Endothelial cell of umbilical vein (primary cell): ENCODE data around the gene XRCC1. TPM values are rescaled to one million over a fixed set of nuclear protein-coding genes. Genes with fewer than 3 reads are reported as not detected.

Source experiments
- BruUV-seq: library from RNA; stranded (reverse); fragments of 400-500 nt; replicated peaks from 2 replicates; lab custom pipeline; 2021; lab: Mats Ljungman, UMichigan
- CTCF ChIA-PET: fragments of 300-600, 350-600 bp; sonication (Branson Sonifier 250); formaldehyde crosslinking; loops from one replicate; lab custom pipeline; 2021; ENCODE audit warnings: antibody characterized with exemption, inconsistent platforms; lab: Charles Lee
- POLR2A ChIA-PET: fragments of 300-600, 350-600 bp; sonication (Branson Sonifier 250); formaldehyde crosslinking; loops from one replicate; lab custom pipeline; 2021; ENCODE audit warnings: antibody characterized with exemption, inconsistent platforms; lab: Charles Lee
- DNase-seq: peaks from one replicate; pipeline ENCODE4 v3.0.0-alpha.2; 2011; ENCODE audit warnings: low read depth, low spot score
- FAIRE-seq: peaks from 2 replicates; lab custom pipeline; 2011; peaks lifted over from hg19 to GRCh38; lab: Jason Lieb, UNC
- H2AFZ ChIP-seq: 2 replicates; pipeline ENCODE4 v1.6.0; 2012; ENCODE audit warnings: low read depth, low read length, control low read depth, inconsistent platforms
- H3K27ac ChIP-seq: 2 replicates; pipeline ENCODE4 v1.5.1; 2011; ENCODE audit warnings: low read depth, mild to moderate bottlenecking, control low read depth, low read length, moderate library complexity; ENCODE audit not compliant: insufficient read depth
- H3K27me3 ChIP-seq, 2 experiments: 2 replicates each; pipeline versions ENCODE4 v1.6.0 to v1.6.1; 2011; ENCODE audit warnings: low read length in 2 of 2, mixed read lengths in 1 of 2; ENCODE audit not compliant: control insufficient read depth in 2 of 2, insufficient read depth in 2 of 2
- H3K36me3 ChIP-seq, 2 experiments: 2 replicates in 1 of 2; 3 replicates in 1 of 2; pipeline ENCODE4 v1.5.1; 2011; ENCODE audit warnings: low read length in 2 of 2, mild to moderate bottlenecking in 1 of 2, moderate library complexity in 1 of 2; ENCODE audit not compliant: control insufficient read depth in 2 of 2, insufficient read depth in 2 of 2; ENCODE audit errors: extremely low read depth in 1 of 2
- H3K4me1 ChIP-seq: 3 replicates; pipeline ENCODE4 v1.5.1; 2011; ENCODE audit warnings: mild to moderate bottlenecking, low read length; ENCODE audit not compliant: control insufficient read depth, insufficient read depth; ENCODE audit errors: extremely low read depth
- H3K4me2 ChIP-seq: 2 replicates; pipeline ENCODE4 v1.6.1; 2011; ENCODE audit warnings: low read length, control low read depth, mixed read lengths; ENCODE audit not compliant: insufficient read depth
- H3K4me3 ChIP-seq, 3 experiments: fragments of 200-600 bp in 1 of 3; sonication (generic), shearing (Covaris generic) in 1 of 3; replicated peaks in 1 of 3; 2 replicates each; pipeline ENCODE4 v1.5.1; 2011 to 2016; ENCODE audit warnings: control low read depth in 3 of 3, low read length in 3 of 3, mild to moderate bottlenecking in 2 of 3, inconsistent platforms in 1 of 3, low read depth in 1 of 3, moderate library complexity in 1 of 3; ENCODE audit not compliant: insufficient read depth in 1 of 3
- H3K79me2 ChIP-seq: 2 replicates; pipeline ENCODE4 v1.6.0; 2012; ENCODE audit warnings: low read length, inconsistent platforms; ENCODE audit not compliant: control insufficient read depth, insufficient read depth
- H3K9ac ChIP-seq: replicated peaks from 2 replicates; pipeline ENCODE3; 2011; ENCODE audit warnings: low read length, control low read depth; ENCODE audit not compliant: insufficient read depth; ENCODE audit errors: extremely low read depth
- H3K9me1 ChIP-seq: replicated peaks from 3 replicates; pipeline ENCODE4 v1.6.0; 2011; ENCODE audit warnings: mild to moderate bottlenecking, low read length; ENCODE audit not compliant: control insufficient read depth, insufficient read depth; ENCODE audit errors: extremely low read depth
- H3K9me3 ChIP-seq: replicated peaks from 2 replicates; pipeline ENCODE4 v1.5.1; 2012; ENCODE audit warnings: low read length, inconsistent platforms; ENCODE audit not compliant: control insufficient read depth, insufficient read depth
- H4K20me1 ChIP-seq: replicated peaks from 2 replicates; pipeline ENCODE3; 2011; ENCODE audit warnings: mild to moderate bottlenecking, low read length; ENCODE audit not compliant: control insufficient read depth, insufficient read depth; ENCODE audit errors: extremely low read depth
- CTCF ChIP-seq, 2 donors: IDR thresholded peaks; 1 replicate in 1 of 2; 2 replicates in 1 of 2; pipeline ENCODE4 v1.5.1; 2011; ENCODE audit warnings: low read length in 2 of 2, mild to moderate bottlenecking in 2 of 2, moderate library complexity in 2 of 2, control low read depth in 1 of 2, inconsistent platforms in 1 of 2, low read depth in 1 of 2; ENCODE audit not compliant: insufficient read depth in 1 of 2; ENCODE audit errors: extremely low read depth in 1 of 2
- EZH2 ChIP-seq: IDR thresholded peaks from 2 replicates; pipeline ENCODE4 v1.6.1; 2012; ENCODE audit warnings: borderline replicate concordance, low read depth, mild to moderate bottlenecking, moderate library complexity, low read length, inconsistent platforms; ENCODE audit not compliant: severe bottlenecking
- GATA2 ChIP-seq: IDR thresholded peaks from 2 replicates; pipeline ENCODE4 v1.7.0; 2011; ENCODE audit warnings: low read depth, mild to moderate bottlenecking, moderate library complexity, mixed read lengths, low read length; ENCODE audit not compliant: insufficient read length, insufficient read depth
- POLR2A ChIP-seq: IDR thresholded peaks from 2 replicates; pipeline ENCODE4 v1.6.1; 2012; ENCODE audit warnings: low read depth, mild to moderate bottlenecking, control low read depth, low read length
- POLR2AphosphoS5 ChIP-seq: IDR thresholded peaks from 2 replicates; pipeline ENCODE4 v1.6.1; 2012; ENCODE audit warnings: low read depth, mild to moderate bottlenecking, control low read depth, low read length, moderate library complexity; ENCODE audit not compliant: insufficient read depth
- dilution Hi-C: fragments of 300-500 bp; cut with MboI; formaldehyde crosslinking; loops from one replicate; pipeline ENCODE4 v1.15.0; 2019; ENCODE audit warnings: low sequenced_read_pairs; ENCODE audit not compliant: extremely low pct_ligation_motif_present
- intact Hi-C: fragments of 100-400 bp; cut with micrococcal nuclease; formaldehyde crosslinking; loops from one replicate; pipeline ENCODE4 v1.10.0; 2022
- polyA plus RNA-seq, 4 experiments: library from polyadenylated mRNA; depleted of rRNA in 3 of 4; stranded (reverse) in 3 of 4; unstranded in 1 of 4; fragments of >200 nt; gene quantifications; 2 replicates each; pipeline versions ENCODE4 v1.2.1 to v1.2.3, GENCODE V29; 2011 to 2012; ENCODE audit warnings: missing spikeins in 1 of 4
- total RNA-seq: library from RNA; stranded (reverse); gene quantifications from 2 replicates; pipeline ENCODE4 v1.2.3, GENCODE V29; 2021

Gene XRCC1
- total and polyA plus RNA-seq, 2 donors (not counting 3 experiments of a cell fraction or from before 2014, with no cell fraction given), result 29.5 to 39.3 TPM

- Histone ChIP-seq H3K9ac (no peak overlapping the region), H3K4me3 (no peak overlapping the region), H3K36me3 (peaks cover 0 to 2% of the 10 kb centered on the region in 2 experiments), H4K20me1 (no peaks in the 10 kb centered on the region), H3K27me3 (no peaks in the 10 kb centered on the region), H3K4me2 (no peak overlapping the region), H3K9me1 (no peaks in the 10 kb centered on the region), H3K4me1 (no peaks in the 10 kb centered on the region), H3K9me3 (no peaks in the 10 kb centered on the region), H2AFZ (no peak overlapping the region), H3K27ac (no peak overlapping the region), H3K79me2 (no peaks in the 10 kb centered on the region)
- no peak for DNase-seq
- CTCF ChIA-PET, result interaction anchor here (1.6 to 3.0 kb wide), 3 partner anchors 10 to 29 kb away, joined by 4 to 21 read pairs (median 9); partner anchors contain the start of genes IRGQ and ZNF576
- POLR2A ChIA-PET, result interaction anchor here (0.5 kb wide), 1 partner anchor 103 kb away, joined by 3 read pairs; no protein-coding TSS in a partner anchor
- dilution Hi-C loops, result no loop called here
- FAIRE-seq, result no peak
- intact Hi-C loops, result no loop called here
- no peak for TF ChIP-seq GATA2
- BruUV-seq, result no TSS peak
Observed at GRCh38 chr19:43584484-43584883, 9.2 kb upstream of the XRCC1 start.

DNA sequence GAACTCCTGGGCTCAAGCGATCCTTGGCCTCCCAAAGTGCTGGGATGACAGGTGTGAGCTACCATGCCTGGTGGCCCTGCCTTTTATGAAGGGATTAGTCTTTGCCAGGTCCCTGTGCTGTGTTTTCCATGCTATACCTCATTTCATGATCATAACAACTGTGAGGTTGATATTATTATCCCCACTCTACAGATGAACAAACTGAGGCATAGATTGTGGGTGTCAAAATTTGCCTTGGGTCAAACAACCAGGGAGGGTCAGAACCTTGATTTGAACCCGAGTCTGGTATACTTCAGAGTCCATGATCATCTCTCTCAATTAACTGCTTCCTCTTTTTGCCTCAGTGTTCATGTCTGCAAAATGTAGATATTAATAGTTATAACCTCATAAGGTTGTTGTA lies 7.2 kb upstream of the XRCC1 start:
- no peaks in the 10 kb centered on the region for H3K9me3 ChIP-seq
- intact Hi-C loops, result no loop called here
- FAIRE-seq (no peak), DNase-seq (no peak)
- no peaks in the 10 kb centered on the region for H3K9me1 ChIP-seq
- H3K4me2 ChIP-seq, result no peak overlapping the region
- ChIA-PET POLR2A (no interaction called here), CTCF (interaction anchor here (2.0 kb wide), 1 partner anchor 12 kb away, joined by 11 read pairs; the partner anchor contains the start of gene IRGQ)
- H2AFZ ChIP-seq, result no peak overlapping the region
- no TSS peak for BruUV-seq
- no peaks in the 10 kb centered on the region for H4K20me1 ChIP-seq
- dilution Hi-C loops, result no loop called here
- H3K27ac ChIP-seq, result no peak overlapping the region
- H3K79me2 ChIP-seq, result no peaks in the 10 kb centered on the region
- no peak overlapping the region for H3K9ac ChIP-seq
- no peak overlapping the region for H3K4me3 ChIP-seq
- no peaks in the 10 kb centered on the region for H3K36me3 ChIP-seq
- no peaks in the 10 kb centered on the region for H3K4me1 ChIP-seq
- TF ChIP-seq EZH2, result no peak
- TF ChIP-seq CTCF (IDR thresholded peaks at IDR 0.05; ENCODE audit: extremely low read depth in 1 of 2, insufficient read depth in 1 of 2, low read depth in 1 of 2, low read length in 2 of 2), result no peak
- TF ChIP-seq GATA2, result no peak
- no peak for TF ChIP-seq POLR2AphosphoS5
- no peak for TF ChIP-seq POLR2A
- no peaks in the 10 kb centered on the region for H3K27me3 ChIP-seq
